K562 (cell line): ENCODE data around the gene PMVK. TPM values are rescaled to one million over a fixed set of nuclear protein-coding genes. Genes with fewer than 3 reads are reported as not detected.

Source experiments
- BRF2 ChIP-seq: IDR thresholded peaks from 3 replicates; pipeline ENCODE4 v1.6.1; 2011; ENCODE audit warnings: borderline replicate concordance, mild to moderate bottlenecking; ENCODE audit not compliant: insufficient read length, insufficient read depth
- E2F6 ChIP-seq, 2 experiments: IDR thresholded peaks; 2 replicates each; pipeline ENCODE4 v1.6.1; 2011; ENCODE audit warnings: borderline replicate concordance in 1 of 2, control low read depth in 1 of 2, low read depth in 1 of 2, low read length in 1 of 2, mild to moderate bottlenecking in 1 of 2, mixed read lengths in 1 of 2, moderate library complexity in 1 of 2; ENCODE audit not compliant: insufficient read depth in 1 of 2, insufficient read length in 1 of 2, poor library complexity in 1 of 2, severe bottlenecking in 1 of 2; ENCODE audit errors: extremely low read depth in 1 of 2
- E2F8 ChIP-seq: fragments of 450-650 bp; IDR thresholded peaks from 2 replicates; pipeline ENCODE4 v1.7.1; 2018; ENCODE audit warnings: mild to moderate bottlenecking, low read depth; ENCODE audit not compliant: partially characterized antibody
- ETS2 ChIP-seq: IDR thresholded peaks from 2 replicates; pipeline ENCODE4 v1.6.1; 2016; ENCODE audit warnings: borderline replicate concordance, missing genetic modification characterization, mild to moderate bottlenecking, moderate library complexity, missing compliant biosample characterization; ENCODE audit not compliant: poor library complexity, severe bottlenecking
- EZH2 ChIP-seq: IDR thresholded peaks from 2 replicates; pipeline ENCODE4 v1.6.1; 2012; ENCODE audit warnings: low read depth, mild to moderate bottlenecking, inconsistent platforms, low read length, borderline replicate concordance
- GABPB2 ChIP-seq: fragments of 250-450 bp; sonication (Bioruptor Pico); conservative IDR thresholded peaks from 2 replicates; pipeline ENCODE4 v1.5.1; 2021; ENCODE audit warnings: mild to moderate bottlenecking
- HDAC1 ChIP-seq, 2 experiments: fragments of 450-650 bp; IDR thresholded peaks; 2 replicates each; pipeline ENCODE4 v1.6.1; 2016 to 2017; ENCODE audit warnings: inconsistent platforms in 1 of 2, mild to moderate bottlenecking in 1 of 2, moderate library complexity in 1 of 2
- HMG20B ChIP-seq: fragments of 250-450 bp; sonication (Bioruptor Pico); IDR thresholded peaks from 2 replicates; pipeline ENCODE4 v1.5.0; 2021; ENCODE audit warnings: mild to moderate bottlenecking
- KLF6 ChIP-seq: fragments of 250-450 bp; sonication (Bioruptor Pico); IDR thresholded peaks from 2 replicates; pipeline ENCODE4 v1.4.0; 2020; ENCODE audit warnings: mild to moderate bottlenecking, moderate library complexity, borderline replicate concordance
- MAFG ChIP-seq: fragments of 450-650 bp; conservative IDR thresholded peaks from 2 replicates; pipeline ENCODE4 v1.6.1; 2016; ENCODE audit warnings: missing genetic modification characterization, missing compliant biosample characterization
- TRIM25 ChIP-seq: fragments of 450-650 bp; IDR thresholded peaks from 2 replicates; pipeline ENCODE4 v1.7.0; 2016; ENCODE audit warnings: borderline replicate concordance
- ZBED1 ChIP-seq: IDR thresholded peaks from 2 replicates; pipeline ENCODE4 v1.6.1; 2014
- ZBTB11 ChIP-seq, 3 experiments: fragments of 200-800 bp in 1 of 3; fragments of 250-450 bp in 1 of 3; fragments of 450-650 bp in 1 of 3; sonication (Bioruptor Pico) in 1 of 3; sonication (Bioruptor generic) in 1 of 3; formaldehyde crosslinking in 1 of 3; IDR thresholded peaks; 2 replicates each; pipeline versions ENCODE4 v1.6.1 to v1.8.0; 2016 to 2022; ENCODE audit warnings: mild to moderate bottlenecking in 2 of 3, missing genetic modification characterization in 2 of 3, missing compliant biosample characterization in 1 of 3, moderate library complexity in 1 of 3
- ZNF253 ChIP-seq: fragments of 250-450 bp; sonication (Bioruptor Pico); conservative IDR thresholded peaks from 2 replicates; pipeline ENCODE4 v1.6.1; 2021; ENCODE audit warnings: mild to moderate bottlenecking
- ZNF77 ChIP-seq: fragments of 250-450 bp; sonication (Bioruptor Pico); IDR thresholded peaks from 2 replicates; pipeline ENCODE4 v1.5.0; 2020
- polyA plus RNA-seq, 8 experiments: library from polyadenylated mRNA; depleted of rRNA in 4 of 8; stranded (reverse) in 5 of 8; unstranded in 3 of 8; fragments of >200 nt; fragmentation: Nextera tagmentation in 2 of 8; fragmentation: Illumina TruSeq in 1 of 8; extraction: Ambion mirVana in 2 of 8; extraction: Trizol in 1 of 8; gene quantifications; 2 replicates each; pipeline versions ENCODE4 v1.2.1 to v1.2.3, GENCODE V29; 2011 to 2014; ENCODE audit warnings: inconsistent platforms in 1 of 8, missing spikeins in 1 of 8
- total RNA-seq, 7 experiments: library from RNA; depleted of rRNA in 6 of 7; stranded (reverse); fragments of >200 nt in 6 of 7; fragmentation: Illumina TruSeq in 2 of 7; extraction: Trizol in 2 of 7; gene quantifications; 2 replicates each; pipeline versions ENCODE4 v1.2.1 to v1.2.3, GENCODE V29; 2011 to 2021; ENCODE audit warnings: low replicate concordance in 1 of 7

PMVK gene
- total and polyA plus RNA-seq, 9 of the 15 experiments (the other 6 are each of a cell fraction or from before 2014, with no cell fraction given): 1.1 to 15.3 (median 6.3) TPM

GRCh38 chr1:154937085-154937987 lies 817 bp upstream of the PMVK start (continued):
- TF ChIP-seq E2F6 (IDR thresholded peaks at IDR 0.05; ENCODE audit: borderline replicate concordance in 1 of 2, extremely low read depth in 1 of 2, insufficient read depth in 1 of 2, insufficient read length in 1 of 2, low read depth in 1 of 2, low read length in 1 of 2, poor library complexity in 1 of 2, severe bottlenecking in 1 of 2) (no peak), HDAC1 (IDR thresholded peaks at IDR 0.05) (peak in 1 of 2 experiments; percentile 80; a peak in 1 of 4 replicates), GABPB2 (CRISPR knock-in tag) (no peak), ETS2 (tag) (no peak), MAFG (tag) (no peak), KLF6 (CRISPR knock-in tag) (no peak), ZNF77 (CRISPR knock-in tag) (no peak), TRIM25 (no peak), ZBED1 (peak; percentile 99), ZNF253 (CRISPR knock-in tag) (no peak), BRF2 (no peak), ZBTB11 (CRISPR knock-in tag; IDR thresholded peaks at IDR 0.05) (no peak), EZH2 (no peak), E2F8 (no peak), HMG20B (CRISPR knock-in tag) (no peak)
